Measurements from ENCODE around the gene ABCA8.

- TF ChIP-seq, protein P1, sequence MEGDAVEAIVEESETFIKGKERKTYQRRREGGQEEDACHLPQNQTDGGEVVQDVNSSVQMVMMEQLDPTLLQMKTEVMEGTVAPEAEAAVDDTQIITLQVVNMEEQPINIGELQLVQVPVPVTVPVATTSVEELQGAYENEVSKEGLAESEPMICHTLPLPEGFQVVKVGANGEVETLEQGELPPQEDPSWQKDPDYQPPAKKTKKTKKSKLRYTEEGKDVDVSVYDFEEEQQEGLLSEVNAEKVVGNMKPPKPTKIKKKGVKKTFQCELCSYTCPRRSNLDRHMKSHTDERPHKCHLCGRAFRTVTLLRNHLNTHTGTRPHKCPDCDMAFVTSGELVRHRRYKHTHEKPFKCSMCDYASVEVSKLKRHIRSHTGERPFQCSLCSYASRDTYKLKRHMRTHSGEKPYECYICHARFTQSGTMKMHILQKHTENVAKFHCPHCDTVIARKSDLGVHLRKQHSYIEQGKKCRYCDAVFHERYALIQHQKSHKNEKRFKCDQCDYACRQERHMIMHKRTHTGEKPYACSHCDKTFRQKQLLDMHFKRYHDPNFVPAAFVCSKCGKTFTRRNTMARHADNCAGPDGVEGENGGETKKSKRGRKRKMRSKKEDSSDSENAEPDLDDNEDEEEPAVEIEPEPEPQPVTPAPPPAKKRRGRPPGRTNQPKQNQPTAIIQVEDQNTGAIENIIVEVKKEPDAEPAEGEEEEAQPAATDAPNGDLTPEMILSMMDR (conservative IDR thresholded peaks at IDR 0.05; ENCODE audit: low read depth, low read length): no peak
- no peak for TF ChIP-seq EZH2 (IDR thresholded peaks at IDR 0.05; ENCODE audit: borderline replicate concordance, low read depth, low read length, poor library complexity, severe bottlenecking)
Observed at GRCh38 chr17:68955181-68955841, at the start of gene ABCA8.
